DOHH2 (cell line): ENCODE measurements around the gene USB1.

Experiments used
- CTCF ChIP-seq: fragments of 200-600 bp; sonication (generic); IDR thresholded peaks from one replicate; pipeline ENCODE4 v1.5.1; 2014; ENCODE audit warnings: antibody characterized with exemption, mild to moderate bottlenecking, low read depth, low read length; ENCODE audit not compliant: poor library complexity, severe bottlenecking
- EZH2phosphoT487 ChIP-seq: fragments of 200-600 bp; sonication (generic); IDR thresholded peaks from 2 replicates; pipeline ENCODE4 v1.6.1; 2017; ENCODE audit warnings: borderline replicate concordance, mild to moderate bottlenecking, antibody characterized with exemption, low read length, moderate library complexity, mixed read lengths

GRCh38 chr16:57995721-57996405, 5.3 kb upstream of the USB1 start:
- TF ChIP-seq CTCF (no peak), EZH2phosphoT487 (no peak)
